Neural progenitor cell (in vitro differentiated cells): ENCODE data around the gene SEMA5B. TPM values are rescaled to one million over a fixed set of nuclear protein-coding genes. Genes with fewer than 3 reads are reported as not detected.
A peak's percentile ranks its signal among the peaks of the same experiment; 100 is the strongest.

ENCODE experiments used
- DNase-seq: peaks from one replicate; pipeline ENCODE4 v3.0.0-alpha.2; 2016; ENCODE audit warnings: low spot score
- H2AFZ ChIP-seq: fragments of 200-600 bp; sonication (generic); replicated peaks from 2 replicates; pipeline ENCODE4 v1.6.1; 2016; ENCODE audit warnings: antibody characterized with exemption
- H3F3A ChIP-seq: fragments of 200-600 bp; sonication (generic); 2 replicates; pipeline ENCODE4 v1.6.1; 2016; ENCODE audit warnings: antibody characterized with exemption, low read depth
- H3K27ac ChIP-seq: fragments of 200-600 bp; sonication (generic); 2 replicates; pipeline ENCODE4 v1.5.1; 2016; ENCODE audit warnings: mild to moderate bottlenecking
- H3K27me3 ChIP-seq: fragments of 200-600 bp; sonication (generic); 2 replicates; pipeline ENCODE4 v1.6.1; 2016; ENCODE audit warnings: mild to moderate bottlenecking, moderate library complexity
- H3K36me3 ChIP-seq: fragments of 200-600 bp; sonication (generic); 2 replicates; pipeline ENCODE4 v1.5.1; 2016
- H3K4me1 ChIP-seq: fragments of 200-600 bp; sonication (generic); 2 replicates; pipeline ENCODE4 v1.6.1; 2016; ENCODE audit warnings: mixed run types
- H3K4me2 ChIP-seq: fragments of 200-600 bp; sonication (generic); 2 replicates; pipeline ENCODE4 v1.6.1; 2016
- H3K4me3 ChIP-seq: fragments of 200-600 bp; sonication (generic); 2 replicates; pipeline ENCODE4 v1.5.1; 2016
- H3K79me2 ChIP-seq: fragments of 200-600 bp; sonication (generic); 2 replicates; pipeline ENCODE4 v1.6.1; 2016; ENCODE audit warnings: low read depth
- H3K9ac ChIP-seq: fragments of 200-600 bp; sonication (generic); 2 replicates; pipeline ENCODE4 v1.6.1; 2016
- H3K9me3 ChIP-seq: fragments of 200-600 bp; sonication (generic); 2 replicates; pipeline ENCODE4 v1.5.1; 2016; ENCODE audit warnings: low read depth
- H4K20me1 ChIP-seq: fragments of 200-600 bp; sonication (generic); 2 replicates; pipeline ENCODE4 v1.6.1; 2016; ENCODE audit warnings: low read depth
- H3K27ac Mint-ChIP-seq: 3 replicates; pipeline ENCODE4 v1.8.0; 2021; ENCODE audit warnings: mixed read lengths
- H3K27me3 Mint-ChIP-seq: 2 replicates; pipeline ENCODE4 v1.8.0; 2022; ENCODE audit warnings: low read depth, mild to moderate bottlenecking, inconsistent platforms, moderate library complexity, mixed read lengths; ENCODE audit not compliant: insufficient read depth
- H3K36me3 Mint-ChIP-seq: 3 replicates; pipeline ENCODE4 v1.8.0; 2021; ENCODE audit warnings: mixed read lengths
- H3K4me1 Mint-ChIP-seq: 3 replicates; pipeline ENCODE4 v1.8.0; 2021; ENCODE audit warnings: mixed read lengths
- H3K4me3 Mint-ChIP-seq: 3 replicates; pipeline ENCODE4 v1.8.0; 2021; ENCODE audit warnings: mild to moderate bottlenecking, moderate library complexity, mixed read lengths
- H3K9me3 Mint-ChIP-seq: 3 replicates; pipeline ENCODE4 v1.8.0; 2020; ENCODE audit warnings: mixed read lengths
- EZH2 ChIP-seq: fragments of 200-600 bp; sonication (generic); IDR thresholded peaks from 2 replicates; pipeline ENCODE4 v1.6.1; 2017; ENCODE audit warnings: antibody characterized with exemption, mild to moderate bottlenecking, moderate library complexity
- EZH2phosphoT487 ChIP-seq: fragments of 200-600 bp; sonication (generic); IDR thresholded peaks from 2 replicates; pipeline ENCODE4 v1.6.1; 2017; ENCODE audit warnings: antibody characterized with exemption
- total RNA-seq: library from RNA; depleted of rRNA; stranded (reverse); fragments of >200 nt; gene quantifications from 2 replicates; pipeline ENCODE4 v1.2.3, GENCODE V29; 2015; ENCODE audit warnings: low replicate concordance
- TF ChIP-seq, protein P1 (sequence below): fragments of 200-600 bp; sonication (generic); IDR thresholded peaks from 2 replicates; pipeline ENCODE4 v1.5.1; 2017; ENCODE audit warnings: antibody characterized with exemption, mild to moderate bottlenecking

Gene SEMA5B
- total RNA-seq, 1 donor from 2014 or later: 10.1 TPM

DNA sequence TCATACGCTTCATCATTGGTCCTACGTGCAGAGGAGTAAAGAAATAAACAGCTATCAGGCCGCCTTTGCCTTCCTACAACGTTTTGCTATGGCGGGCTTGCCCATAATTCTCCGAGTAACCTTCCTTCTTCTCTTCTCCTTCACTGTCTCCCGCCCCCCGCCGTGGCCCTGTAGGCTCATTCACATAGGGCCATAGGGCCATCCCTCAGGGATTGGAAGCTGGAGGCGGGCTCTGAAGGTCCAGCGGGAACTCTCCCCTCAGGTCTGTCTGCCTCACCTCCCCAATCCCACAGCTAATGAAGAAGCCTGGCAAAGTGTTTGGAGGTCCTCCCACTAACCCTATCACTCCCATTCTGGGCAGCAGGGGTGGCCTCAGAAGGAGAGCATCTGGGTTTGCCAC is 43.6 kb downstream of the SEMA5B start:
- peaks cover 4% of the 10 kb centered on the region for H3K27me3 Mint-ChIP-seq
- no peaks in the 10 kb centered on the region for H3K27me3 ChIP-seq
- peak; percentile 39 for DNase-seq
- H3K4me1 ChIP-seq: peaks cover 70% of the 10 kb centered on the region
- no peak overlapping the region for H3K27ac ChIP-seq
- peak overlapping the region; percentile 91 for H3K27ac Mint-ChIP-seq
- H3K36me3 Mint-ChIP-seq: peaks cover 3% of the 10 kb centered on the region
- H3K79me2 ChIP-seq: no peaks in the 10 kb centered on the region
- H3F3A ChIP-seq: peaks cover 65% of the 10 kb centered on the region
- H3K36me3 ChIP-seq: no peaks in the 10 kb centered on the region
- H3K9ac ChIP-seq: no peak overlapping the region
- H3K4me3 Mint-ChIP-seq: peak overlapping the region; percentile 14
- H3K4me3 ChIP-seq: no peak overlapping the region
- peaks cover 17% of the 10 kb centered on the region for H4K20me1 ChIP-seq
- H3K9me3 Mint-ChIP-seq: no peaks in the 10 kb centered on the region
- no peak for TF ChIP-seq EZH2
- TF ChIP-seq EZH2phosphoT487: no peak
- TF ChIP-seq, protein P1, sequence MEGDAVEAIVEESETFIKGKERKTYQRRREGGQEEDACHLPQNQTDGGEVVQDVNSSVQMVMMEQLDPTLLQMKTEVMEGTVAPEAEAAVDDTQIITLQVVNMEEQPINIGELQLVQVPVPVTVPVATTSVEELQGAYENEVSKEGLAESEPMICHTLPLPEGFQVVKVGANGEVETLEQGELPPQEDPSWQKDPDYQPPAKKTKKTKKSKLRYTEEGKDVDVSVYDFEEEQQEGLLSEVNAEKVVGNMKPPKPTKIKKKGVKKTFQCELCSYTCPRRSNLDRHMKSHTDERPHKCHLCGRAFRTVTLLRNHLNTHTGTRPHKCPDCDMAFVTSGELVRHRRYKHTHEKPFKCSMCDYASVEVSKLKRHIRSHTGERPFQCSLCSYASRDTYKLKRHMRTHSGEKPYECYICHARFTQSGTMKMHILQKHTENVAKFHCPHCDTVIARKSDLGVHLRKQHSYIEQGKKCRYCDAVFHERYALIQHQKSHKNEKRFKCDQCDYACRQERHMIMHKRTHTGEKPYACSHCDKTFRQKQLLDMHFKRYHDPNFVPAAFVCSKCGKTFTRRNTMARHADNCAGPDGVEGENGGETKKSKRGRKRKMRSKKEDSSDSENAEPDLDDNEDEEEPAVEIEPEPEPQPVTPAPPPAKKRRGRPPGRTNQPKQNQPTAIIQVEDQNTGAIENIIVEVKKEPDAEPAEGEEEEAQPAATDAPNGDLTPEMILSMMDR: no peak
- peak overlapping the region; percentile 11 for H3K4me2 ChIP-seq
- peaks cover 90% of the 10 kb centered on the region for H3K4me1 Mint-ChIP-seq
- no peaks in the 10 kb centered on the region for H3K9me3 ChIP-seq
- no peak overlapping the region for H2AFZ ChIP-seq

DNA sequence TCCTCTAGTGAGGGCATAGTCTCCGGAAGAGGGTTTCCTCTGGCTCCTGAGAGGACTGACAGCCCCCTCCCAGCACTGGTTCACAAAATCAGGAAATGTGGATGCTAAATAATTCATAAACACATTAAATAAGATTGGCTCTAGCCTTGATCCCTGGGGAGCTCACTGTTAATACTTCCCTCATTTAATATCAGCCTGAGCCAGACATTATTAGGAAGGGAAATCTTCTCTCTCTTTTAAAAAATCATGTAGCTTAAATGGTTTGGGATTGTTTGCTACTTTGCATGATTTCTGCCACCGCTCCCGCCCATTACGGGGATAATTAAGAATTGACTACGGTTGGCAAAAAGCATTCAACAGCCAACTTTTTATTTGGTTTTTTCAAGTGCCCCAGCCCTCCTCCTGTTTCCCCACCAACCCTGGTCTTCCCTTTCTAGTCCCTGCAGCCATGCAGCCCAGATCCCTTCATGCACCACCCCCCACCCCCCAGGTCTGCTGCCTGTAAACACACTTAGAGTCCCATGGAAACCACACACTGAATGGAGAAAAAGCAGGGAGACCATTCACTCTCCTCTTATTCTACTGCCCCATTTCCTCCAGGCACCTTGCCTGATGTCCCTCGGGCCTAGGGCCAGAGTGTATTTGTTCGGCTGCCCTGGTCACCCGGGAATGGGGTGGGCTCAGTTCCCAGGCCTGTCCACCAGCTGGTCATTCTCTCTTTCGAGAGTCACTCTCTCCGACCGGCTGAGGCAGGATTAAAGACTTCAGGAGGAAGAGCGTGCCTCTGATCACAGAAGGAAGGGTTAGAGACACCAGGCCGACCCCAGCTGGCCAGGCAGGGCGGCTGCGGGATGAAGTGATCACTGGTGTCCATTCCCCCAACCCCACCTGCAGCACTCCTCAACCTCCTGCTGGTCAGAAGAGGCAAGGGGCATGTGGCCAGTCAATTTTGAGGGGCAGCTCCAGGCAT is 45.1 kb downstream of the SEMA5B start:
- Histone ChIP-seq H3K9ac (no peak overlapping the region), H3F3A (peaks cover 66% of the 10 kb centered on the region), H2AFZ (no peak overlapping the region), H3K79me2 (no peaks in the 10 kb centered on the region), H4K20me1 (peaks cover 20% of the 10 kb centered on the region), H3K9me3 (no peaks in the 10 kb centered on the region), H3K27ac (no peak overlapping the region), H3K4me1 (peaks cover 70% of the 10 kb centered on the region), H3K36me3 (no peaks in the 10 kb centered on the region), H3K4me2 (peak overlapping the region; percentile 63), H3K27me3 (no peaks in the 10 kb centered on the region), H3K4me3 (no peak overlapping the region)
- TF ChIP-seq, protein P1: peak; percentile 27
- TF ChIP-seq EZH2: no peak
- peaks cover 90% of the 10 kb centered on the region for H3K4me1 Mint-ChIP-seq
- peak overlapping the region; percentile 39 for H3K4me3 Mint-ChIP-seq
- H3K27me3 Mint-ChIP-seq: peaks cover 8% of the 10 kb centered on the region
- no peaks in the 10 kb centered on the region for H3K9me3 Mint-ChIP-seq
- DNase-seq: peak; percentile 70
- H3K27ac Mint-ChIP-seq: peak overlapping the region; percentile 99
- H3K36me3 Mint-ChIP-seq: peaks cover 3% of the 10 kb centered on the region

DNA sequence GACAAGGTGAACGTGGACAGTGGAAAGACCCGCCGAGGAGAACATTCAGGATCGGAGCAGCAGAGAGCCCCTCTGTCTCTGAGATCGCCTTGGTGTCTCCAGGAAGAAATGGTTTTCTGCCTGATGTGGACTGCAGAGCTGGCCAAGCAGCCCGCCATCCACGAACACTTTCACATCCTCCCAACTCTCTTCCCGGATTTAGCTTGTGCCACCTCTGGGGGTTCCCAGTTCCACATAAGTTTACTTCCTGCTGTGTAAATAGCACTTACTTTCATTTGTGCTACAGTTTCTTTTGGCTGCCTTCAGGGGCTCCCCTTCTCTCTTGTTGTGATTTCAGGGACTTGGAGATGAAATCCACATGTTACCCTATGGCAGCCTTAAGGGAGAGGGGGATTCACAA is 48.4 kb downstream of the SEMA5B start:
- Histone ChIP-seq H3K27ac (no peak overlapping the region), H3K4me1 (peaks cover 63% of the 10 kb centered on the region), H2AFZ (no peak overlapping the region), H3K9me3 (no peaks in the 10 kb centered on the region), H3K9ac (no peak overlapping the region), H3K27me3 (no peaks in the 10 kb centered on the region), H4K20me1 (peaks cover 15% of the 10 kb centered on the region), H3K4me3 (no peak overlapping the region), H3F3A (peaks cover 36% of the 10 kb centered on the region), H3K79me2 (no peaks in the 10 kb centered on the region), H3K4me2 (peak overlapping the region; percentile 60), H3K36me3 (no peaks in the 10 kb centered on the region)
- no peak for DNase-seq
- Mint-ChIP-seq H3K4me3 (no peak overlapping the region), H3K36me3 (peaks cover 3% of the 10 kb centered on the region), H3K9me3 (no peaks in the 10 kb centered on the region), H3K4me1 (peaks cover 90% of the 10 kb centered on the region), H3K27me3 (peaks cover 8% of the 10 kb centered on the region), H3K27ac (peak overlapping the region; percentile 99)
- no peak for TF ChIP-seq EZH2
- TF ChIP-seq, protein P1: no peak
- no peak for TF ChIP-seq EZH2phosphoT487
